WERI-Rb-1 (cell line): ENCODE data around the gene DNAJC5.
"Not testable (repeated sequence)": the region's sequence is repeated elsewhere in the genome, so short reads cannot be mapped to it uniquely, and the experiment has no call there.

Experiments
- DNase-seq: peaks from one replicate; pipeline ENCODE4 v3.0.0-alpha.2; 2020
- H3K27ac ChIP-seq: fragments of 250-450 bp; sonication (Bioruptor Pico); 2 replicates; pipeline ENCODE4 v1.5.1; 2020; ENCODE audit warnings: mild to moderate bottlenecking, moderate library complexity
- H3K27me3 ChIP-seq: fragments of 250-450 bp; sonication (Bioruptor Pico); 2 replicates; pipeline ENCODE4 v1.5.1; 2021; ENCODE audit warnings: mild to moderate bottlenecking, low read depth, moderate library complexity; ENCODE audit not compliant: insufficient read depth, severe bottlenecking
- H3K36me3 ChIP-seq: fragments of 250-450 bp; sonication (Bioruptor Pico); 2 replicates; pipeline ENCODE4 v1.5.1; 2020; ENCODE audit warnings: mild to moderate bottlenecking, moderate library complexity
- H3K4me3 ChIP-seq: 2 replicates; pipeline ENCODE4 v1.5.1; 2011; ENCODE audit warnings: low read depth, mild to moderate bottlenecking, control low read depth, low read length
- H3K9me3 ChIP-seq: fragments of 250-450 bp; sonication (Bioruptor Pico); 2 replicates; pipeline ENCODE4 v1.5.1; 2021; ENCODE audit warnings: mild to moderate bottlenecking, moderate library complexity; ENCODE audit not compliant: severe bottlenecking
- CTCF ChIP-seq: IDR thresholded peaks from 2 replicates; pipeline ENCODE4 v1.5.1; 2011; ENCODE audit warnings: low read depth, mild to moderate bottlenecking, control low read depth, inconsistent platforms, low read length

Gene DNAJC5

GRCh38 chr20:63864978-63865640 lies 29.8 kb upstream of the DNAJC5 start, which contains the start of gene TPD52L2:
TPD52L2 (plus strand) TSS chr20:63865270; CDS start chr20:63865366, 96 bp downstream.
- Histone ChIP-seq H3K27me3 (no peaks in the 10 kb centered on the region), H3K9me3 (no peaks in the 10 kb centered on the region), H3K27ac (peak within 1 kb of the TSS; percentile 93), H3K36me3 (no peaks in the 10 kb centered on the region), H3K4me3 (peak within 1 kb of the TSS; percentile 82)
- DNase-seq = peak; percentile 96
- TF ChIP-seq CTCF = no peak

GRCh38 chr20:63867042-63867441 lies 27.9 kb upstream of the DNAJC5 start:
- H3K27ac ChIP-seq, H3K27me3 ChIP-seq, DNase-seq, H3K9me3 ChIP-seq, H3K4me3 ChIP-seq, H3K36me3 ChIP-seq: not testable (repeated sequence)

- Histone ChIP-seq H3K9me3 (no peaks in the 10 kb centered on the region), H3K27me3 (no peaks in the 10 kb centered on the region), H3K36me3 (no peaks in the 10 kb centered on the region), H3K4me3 (no peak overlapping the region), H3K27ac (no peak overlapping the region)
- no peak for DNase-seq
- TF ChIP-seq CTCF = no peak
These were observed 26.7 kb upstream of the DNAJC5 start for GRCh38 chr20:63868264-63868663.

- DNase-seq = no peak
- no peak for TF ChIP-seq CTCF
- Histone ChIP-seq H3K27ac (no peak overlapping the region), H3K4me3 (no peak overlapping the region), H3K27me3 (no peaks in the 10 kb centered on the region), H3K9me3 (no peaks in the 10 kb centered on the region), H3K36me3 (no peaks in the 10 kb centered on the region; the same call in 1 of the 2 replicates)
These were observed 21.4 kb upstream of the DNAJC5 start for GRCh38 chr20:63873477-63873971.

- H3K9me3 ChIP-seq, H3K27ac ChIP-seq, DNase-seq, H3K36me3 ChIP-seq, H3K4me3 ChIP-seq, H3K27me3 ChIP-seq: not testable (repeated sequence)
These were observed 20.7 kb upstream of the DNAJC5 start for GRCh38 chr20:63874241-63874640.

GRCh38 chr20:63876489-63877036 lies 18.4 kb upstream of the DNAJC5 start:
- no peak overlapping the region for H3K27ac ChIP-seq
- no peak for TF ChIP-seq CTCF
- H3K36me3 ChIP-seq = no peaks in the 10 kb centered on the region; the same call in 1 of the 2 replicates
- H3K27me3 ChIP-seq = no peaks in the 10 kb centered on the region
- no peak for DNase-seq
- H3K4me3 ChIP-seq = no peak overlapping the region
- H3K9me3 ChIP-seq = no peaks in the 10 kb centered on the region
